ENCODE results near the gene HACE1. TPM values are rescaled to one million over a fixed set of nuclear protein-coding genes. Genes with fewer than 3 reads are reported as not detected.
A peak's percentile ranks its signal among the peaks of the same experiment; 100 is the strongest.
"Not testable (repeated sequence)": the region's sequence is repeated elsewhere in the genome, so short reads cannot be mapped to it uniquely, and the experiment has no call there.

The HACE1 gene
- total RNA-seq, 1 experiment from 2014 or later: 12.7 TPM

DNA sequence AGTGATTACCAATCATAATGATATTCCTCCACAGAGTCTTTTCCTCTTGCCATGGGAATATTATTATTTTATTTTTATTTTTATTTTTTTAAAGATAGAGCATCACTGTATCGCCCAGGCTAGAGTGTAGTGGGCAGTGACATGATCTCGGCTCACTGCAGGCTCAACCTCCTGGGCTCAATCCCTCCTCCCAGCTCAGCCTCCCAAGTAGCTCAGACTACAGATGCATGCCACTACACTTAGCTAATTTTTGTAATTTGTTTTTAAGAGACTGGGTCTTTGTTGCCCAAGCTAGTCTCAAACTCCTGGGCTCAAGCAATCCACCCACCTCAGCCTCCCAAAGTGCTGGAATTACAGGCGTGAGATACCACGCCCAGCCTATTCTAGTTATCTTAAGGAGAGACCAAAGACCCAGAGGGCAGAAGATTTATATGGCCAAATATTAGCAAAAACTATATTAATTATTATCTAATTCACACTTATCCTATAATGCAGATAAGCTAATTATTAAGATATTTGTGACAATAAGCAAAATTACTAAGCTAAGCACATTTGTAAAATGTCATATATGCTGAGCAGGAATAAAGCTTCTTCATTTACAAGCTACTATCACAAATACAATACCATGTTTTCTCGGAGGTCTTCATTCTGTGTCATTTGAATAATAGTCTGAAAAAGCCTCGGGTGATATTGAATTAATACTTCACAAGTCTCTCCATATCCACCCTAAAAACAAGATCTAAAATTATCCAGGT lies 63.5 kb downstream of the HACE1 start:
- Histone ChIP-seq H3K36me3 (replicated peaks; ENCODE audit: control insufficient read depth, insufficient read depth, low read length) (0 out of 2 replicates have a peak, but pooled peaks cover under 1% of the 10 kb centered on the region), H3K4me3 (ENCODE audit: insufficient read depth, low read depth, low read length) (no peak overlapping the region), H3K27me3 (ENCODE audit: control insufficient read depth, insufficient read depth, low read length) (no peaks in the 10 kb centered on the region)
- no peak for DNase-seq

DNA sequence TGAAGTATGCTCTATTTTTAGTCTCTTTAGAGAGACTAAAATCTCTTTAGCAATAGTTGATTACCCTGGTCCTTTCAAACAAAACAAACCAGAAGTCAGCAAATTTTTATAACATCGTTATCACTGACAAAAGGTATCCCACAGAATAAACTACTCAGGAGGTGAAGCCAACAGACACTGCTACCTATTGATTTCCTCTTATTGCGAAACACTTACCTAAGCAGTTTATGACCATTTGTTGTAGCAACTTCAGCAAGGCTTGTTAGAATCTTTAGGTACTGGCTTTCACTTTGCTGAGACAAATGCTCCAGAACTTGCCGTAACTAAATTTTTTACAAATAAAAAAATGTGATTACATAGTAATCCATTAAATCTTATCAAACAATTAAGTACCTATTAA lies 64.4 kb downstream of the HACE1 start:
- Histone ChIP-seq H3K4me3 (ENCODE audit: insufficient read depth, low read depth, low read length) (no peak overlapping the region), H3K27me3 (ENCODE audit: control insufficient read depth, insufficient read depth, low read length) (no peaks in the 10 kb centered on the region), H3K36me3 (replicated peaks; ENCODE audit: control insufficient read depth, insufficient read depth, low read length) (0 out of 2 replicates have a peak, but pooled peaks cover 1% of the 10 kb centered on the region)
- DNase-seq: no peak

DNA sequence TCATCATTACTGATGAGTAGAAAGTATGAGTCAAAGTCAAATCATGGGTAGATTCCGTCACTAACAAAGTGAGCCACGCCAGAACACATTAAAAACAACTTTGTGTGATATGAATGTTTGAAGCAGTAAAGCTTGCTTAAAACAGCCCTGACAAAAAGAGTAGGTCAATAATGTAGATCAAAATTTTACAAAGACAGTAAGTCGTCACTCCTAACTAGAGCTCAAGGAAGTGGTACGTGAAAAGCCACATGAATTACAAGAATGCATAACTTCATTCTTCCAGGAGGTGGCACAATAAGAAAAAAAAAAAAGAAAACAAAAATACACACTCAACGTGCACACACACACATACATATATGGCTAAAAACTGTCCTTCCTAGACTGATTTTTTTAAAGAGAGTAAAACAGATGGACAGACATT lies 69.9 kb downstream of the HACE1 start:
- H3K4me3 ChIP-seq (ENCODE audit: insufficient read depth, low read depth, low read length): no peak overlapping the region
- no peaks in the 10 kb centered on the region for H3K27me3 ChIP-seq (ENCODE audit: control insufficient read depth, insufficient read depth, low read length)
- peak; percentile 7 for DNase-seq
- H3K36me3 ChIP-seq (replicated peaks; ENCODE audit: control insufficient read depth, insufficient read depth, low read length): peaks cover 1% of the 10 kb centered on the region; the same call in 1 of the 2 replicates

DNA sequence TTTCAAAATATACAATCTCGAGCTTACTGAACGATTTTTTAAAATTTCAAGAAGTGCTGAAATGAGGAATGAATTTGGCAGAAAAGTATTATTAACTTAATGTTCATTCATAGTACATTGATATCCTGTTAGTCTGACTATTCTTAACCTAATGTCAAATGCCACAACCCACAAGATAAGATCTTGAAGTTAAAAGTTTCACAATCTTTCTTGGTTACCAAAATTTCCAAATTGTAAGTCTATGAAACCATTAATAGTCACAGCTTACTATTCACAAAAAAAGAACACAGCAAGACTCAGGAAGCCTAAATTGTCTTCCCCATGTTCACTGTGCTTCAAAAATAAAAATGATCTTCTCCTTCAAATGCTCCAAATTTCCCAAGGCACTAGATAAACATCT lies 71.3 kb downstream of the HACE1 start:
- no peak for DNase-seq
- H3K27me3 ChIP-seq (ENCODE audit: control insufficient read depth, insufficient read depth, low read length): no peaks in the 10 kb centered on the region
- peaks cover 1% of the 10 kb centered on the region; the same call in 1 of the 2 replicates for H3K36me3 ChIP-seq (replicated peaks; ENCODE audit: control insufficient read depth, insufficient read depth, low read length)
- no peak overlapping the region for H3K4me3 ChIP-seq (ENCODE audit: insufficient read depth, low read depth, low read length)

DNA sequence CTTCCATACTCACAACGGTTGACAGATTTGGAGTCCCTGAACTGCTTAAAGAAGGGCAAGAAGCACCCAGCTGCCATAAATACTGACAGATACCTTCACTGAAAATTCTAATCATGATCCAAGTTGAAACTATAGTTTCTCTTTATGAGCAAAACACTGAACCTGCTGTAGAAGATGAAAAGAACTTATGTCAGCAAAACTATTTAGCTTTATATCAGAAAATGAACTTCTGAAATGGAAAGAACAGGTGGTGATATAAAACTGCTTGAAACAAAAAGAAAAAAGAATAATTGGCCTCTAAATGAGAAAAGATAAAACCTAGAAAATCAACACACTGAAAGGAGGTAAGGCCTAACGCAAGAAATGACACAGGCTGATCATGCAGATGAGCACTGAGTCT lies 72.4 kb downstream of the HACE1 start:
- Histone ChIP-seq H3K27me3 (ENCODE audit: control insufficient read depth, insufficient read depth, low read length) (no peaks in the 10 kb centered on the region), H3K36me3 (replicated peaks; ENCODE audit: control insufficient read depth, insufficient read depth, low read length) (peaks cover 1% of the 10 kb centered on the region; the same call in 1 of the 2 replicates), H3K4me3 (ENCODE audit: insufficient read depth, low read depth, low read length) (no peak overlapping the region)
- no peak for DNase-seq

DNA sequence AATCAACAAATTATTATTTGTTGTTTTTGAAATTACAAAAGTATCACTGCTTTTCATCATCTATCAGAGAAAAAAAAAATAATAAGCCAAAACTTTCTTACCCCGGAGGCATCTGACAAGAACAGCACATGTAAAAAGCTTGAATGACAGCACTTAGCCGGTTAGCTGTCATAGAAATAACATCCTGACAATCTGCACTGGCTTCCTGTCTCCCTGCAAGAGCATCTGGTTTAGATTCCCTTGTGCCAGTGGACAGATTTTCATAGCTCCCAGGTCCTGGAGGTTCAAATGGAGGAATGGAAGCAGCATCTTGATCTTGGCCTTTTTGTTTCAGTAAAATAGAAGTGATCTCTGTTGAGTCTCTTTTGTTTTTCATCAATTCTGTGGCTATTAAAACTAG lies 74.8 kb downstream of the HACE1 start:
- no peak for DNase-seq
- Histone ChIP-seq H3K4me3 (ENCODE audit: insufficient read depth, low read depth, low read length) (no peak overlapping the region), H3K36me3 (replicated peaks; ENCODE audit: control insufficient read depth, insufficient read depth, low read length) (no peaks in the 10 kb centered on the region; the same call in 1 of the 2 replicates), H3K27me3 (ENCODE audit: control insufficient read depth, insufficient read depth, low read length) (no peaks in the 10 kb centered on the region)

DNA sequence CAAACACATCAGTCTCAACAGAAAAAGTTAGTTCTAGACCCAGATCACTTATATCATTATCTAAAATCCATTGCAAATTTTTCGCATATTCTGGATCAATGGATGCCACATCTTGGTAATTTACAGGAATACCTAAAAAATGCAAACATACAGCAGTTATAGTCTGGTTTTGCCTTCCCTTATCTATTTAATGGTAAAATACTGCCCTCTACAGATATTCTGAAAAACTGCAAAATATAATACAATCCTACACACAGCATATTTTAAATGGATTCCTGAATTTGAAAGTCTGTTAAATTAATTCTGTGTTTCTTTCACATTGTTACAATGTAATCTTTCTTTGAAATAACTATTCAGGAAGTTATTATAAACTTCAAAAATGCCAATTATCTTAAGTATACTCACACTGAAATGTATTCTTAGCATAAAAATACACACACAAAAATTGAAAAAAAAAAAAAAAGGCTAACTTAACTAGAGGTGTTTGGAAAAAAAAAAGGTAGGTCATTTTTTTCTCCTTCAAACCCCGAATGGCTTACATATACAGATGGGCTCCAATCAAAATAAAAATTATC lies 88.4 kb downstream of the HACE1 start:
- Histone ChIP-seq H3K36me3 (replicated peaks; ENCODE audit: control insufficient read depth, insufficient read depth, low read length) (no peaks in the 10 kb centered on the region), H3K27me3 (ENCODE audit: control insufficient read depth, insufficient read depth, low read length) (no peaks in the 10 kb centered on the region), H3K4me3 (ENCODE audit: insufficient read depth, low read depth, low read length) (no peak overlapping the region)
- no peak for DNase-seq

DNA sequence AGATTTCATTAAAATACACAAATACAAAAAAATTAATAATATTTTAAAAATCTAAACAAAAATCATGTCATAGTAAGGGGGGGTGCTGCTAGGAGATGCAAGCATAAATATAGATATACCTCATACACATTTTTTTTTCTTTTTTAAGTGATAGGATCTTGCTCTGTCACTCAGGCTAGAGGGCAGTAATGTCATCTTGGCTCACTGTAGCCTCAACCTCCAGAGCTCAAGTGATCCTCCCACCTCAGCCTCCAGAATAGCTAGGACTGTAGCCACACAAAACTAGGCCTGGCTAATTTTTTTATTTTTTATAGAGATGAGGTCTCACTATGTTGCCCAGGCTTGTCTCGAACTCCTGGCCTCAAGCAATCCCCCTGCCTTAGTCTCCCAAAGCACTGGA lies 90.8 kb downstream of the HACE1 start:
- H3K36me3 ChIP-seq (replicated peaks; ENCODE audit: control insufficient read depth, insufficient read depth, low read length): 0 out of 2 replicates have a peak, but pooled peaks cover 1% of the 10 kb centered on the region
- no peaks in the 10 kb centered on the region for H3K27me3 ChIP-seq (ENCODE audit: control insufficient read depth, insufficient read depth, low read length)
- no peak overlapping the region for H3K4me3 ChIP-seq (ENCODE audit: insufficient read depth, low read depth, low read length)
- no peak for DNase-seq

DNA sequence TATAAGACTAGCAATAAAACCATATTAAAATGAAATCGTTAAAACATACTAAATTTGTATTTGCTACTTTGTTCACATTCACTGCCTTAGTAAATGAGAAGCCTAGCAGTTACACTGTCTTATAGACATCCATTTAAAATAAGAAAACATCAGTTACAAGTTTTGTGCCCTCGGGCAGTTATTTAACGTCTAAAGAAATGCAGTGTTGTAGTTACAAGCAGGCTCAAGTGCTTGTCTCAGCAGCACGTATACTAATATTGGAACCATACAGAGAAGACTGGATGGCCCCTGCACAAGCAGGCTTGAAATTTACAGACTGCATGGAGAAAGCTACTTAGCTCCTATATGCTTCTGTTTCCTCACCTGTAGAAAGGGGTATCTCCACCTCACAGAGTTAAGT lies 93.1 kb downstream of the HACE1 start:
- no peaks in the 10 kb centered on the region for H3K27me3 ChIP-seq (ENCODE audit: control insufficient read depth, insufficient read depth, low read length)
- H3K4me3 ChIP-seq (ENCODE audit: insufficient read depth, low read depth, low read length): no peak overlapping the region
- 0 out of 2 replicates have a peak, but pooled peaks cover 1% of the 10 kb centered on the region for H3K36me3 ChIP-seq (replicated peaks; ENCODE audit: control insufficient read depth, insufficient read depth, low read length)
- DNase-seq: no peak

DNA sequence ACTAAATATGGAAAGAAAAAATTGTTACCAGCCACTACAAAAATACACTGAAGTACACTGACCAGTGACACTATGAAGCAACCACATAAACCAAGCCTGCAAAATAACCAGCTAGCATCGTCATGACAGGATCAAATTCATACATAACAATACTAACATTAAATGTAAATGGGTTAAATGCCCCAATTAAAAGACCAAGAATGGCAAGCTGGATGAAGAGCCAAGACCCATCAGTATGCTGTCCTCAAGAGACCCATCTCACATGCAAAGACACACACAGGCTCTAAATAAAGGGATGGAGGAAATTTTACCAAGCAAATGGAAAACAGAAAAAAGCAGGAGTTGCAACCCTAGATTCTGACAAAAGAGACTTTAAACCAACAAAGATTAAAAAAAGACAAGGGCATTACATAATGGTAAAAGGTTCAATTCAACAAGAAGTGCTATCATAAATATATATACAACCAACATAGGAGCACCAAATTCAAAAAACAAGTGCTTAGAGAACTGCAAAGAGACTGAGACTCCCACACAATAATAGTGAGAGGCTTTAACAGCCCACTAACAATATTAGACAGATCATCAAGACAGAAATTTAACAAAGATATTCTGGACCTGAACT lies 104.8 kb downstream of the HACE1 start:
- no peaks in the 10 kb centered on the region; the same call in 1 of the 2 replicates for H3K36me3 ChIP-seq (replicated peaks; ENCODE audit: control insufficient read depth, insufficient read depth, low read length)
- DNase-seq: no peak
- no peak overlapping the region for H3K4me3 ChIP-seq (ENCODE audit: insufficient read depth, low read depth, low read length)
- no peaks in the 10 kb centered on the region for H3K27me3 ChIP-seq (ENCODE audit: control insufficient read depth, insufficient read depth, low read length)

DNA sequence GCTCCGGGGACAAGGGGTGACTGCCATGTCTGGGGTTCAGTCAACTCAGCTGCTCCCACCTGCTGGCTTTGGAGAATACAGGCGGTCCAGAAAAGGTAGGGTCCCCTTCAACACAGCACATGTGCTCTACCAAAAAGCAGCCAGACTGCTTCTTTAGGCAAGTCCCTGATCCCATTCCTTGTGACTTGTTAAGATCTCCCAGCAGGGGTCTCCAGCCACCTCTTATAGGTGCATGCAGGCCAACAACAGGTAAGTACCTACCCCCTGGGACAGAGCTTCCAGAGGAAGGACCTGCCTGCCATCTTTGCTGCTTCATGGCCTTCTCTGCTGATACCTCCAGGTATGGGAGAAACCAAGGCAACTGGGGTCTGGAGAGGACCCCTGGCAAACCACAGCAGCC lies 106.5 kb downstream of the HACE1 start:
- Histone ChIP-seq H3K4me3 (ENCODE audit: insufficient read depth, low read depth, low read length) (no peak overlapping the region), H3K36me3 (replicated peaks; ENCODE audit: control insufficient read depth, insufficient read depth, low read length) (no peaks in the 10 kb centered on the region; the same call in 1 of the 2 replicates), H3K27me3 (ENCODE audit: control insufficient read depth, insufficient read depth, low read length) (no peaks in the 10 kb centered on the region)
- DNase-seq: no peak

DNA sequence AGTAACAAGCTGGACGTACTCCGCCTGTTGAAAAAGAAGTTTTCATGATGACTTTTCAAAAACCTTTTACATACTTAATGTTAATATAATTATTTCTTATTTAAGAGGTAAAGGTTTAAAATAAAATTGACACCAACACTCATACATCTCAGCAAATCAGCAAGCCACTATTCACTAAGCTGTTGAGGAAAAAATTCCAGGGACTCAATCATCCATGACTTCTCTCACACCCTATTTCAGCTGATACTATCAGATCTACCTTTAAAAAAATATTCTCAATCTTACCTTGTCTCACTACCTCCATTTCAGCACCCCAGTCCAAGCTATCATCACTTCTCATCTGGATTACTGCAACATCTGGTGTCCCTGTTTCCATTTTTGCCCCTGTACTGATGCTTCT lies 109.3 kb downstream of the HACE1 start:
- Histone ChIP-seq H3K27me3 (ENCODE audit: control insufficient read depth, insufficient read depth, low read length) (no peaks in the 10 kb centered on the region), H3K4me3 (ENCODE audit: insufficient read depth, low read depth, low read length) (no peak overlapping the region), H3K36me3 (replicated peaks; ENCODE audit: control insufficient read depth, insufficient read depth, low read length) (0 out of 2 replicates have a peak, but pooled peaks cover 1% of the 10 kb centered on the region)
- no peak for DNase-seq

DNA sequence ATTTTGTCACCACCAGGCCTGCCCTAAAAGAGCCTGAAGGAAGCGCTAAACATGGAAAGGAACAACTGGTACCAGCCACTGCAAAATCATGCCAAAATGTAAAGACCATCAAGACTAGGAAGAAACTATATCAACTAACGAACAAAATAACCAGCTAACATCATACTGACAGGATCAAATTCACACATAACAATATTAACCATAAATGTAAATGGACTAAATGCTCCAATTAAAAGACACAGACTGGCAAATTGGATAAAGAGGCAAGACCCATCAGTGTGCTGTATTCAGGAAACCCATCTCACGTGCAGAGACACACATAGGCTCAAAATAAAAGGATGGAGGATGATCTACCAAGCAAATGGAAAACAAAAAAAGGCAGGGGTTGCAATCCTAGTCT lies 120.6 kb downstream of the HACE1 start:
- H3K36me3 ChIP-seq (replicated peaks; ENCODE audit: control insufficient read depth, insufficient read depth, low read length); DNase-seq; H3K4me3 ChIP-seq (ENCODE audit: insufficient read depth, low read depth, low read length); H3K27me3 ChIP-seq (ENCODE audit: control insufficient read depth, insufficient read depth, low read length): not testable (repeated sequence)

DNA sequence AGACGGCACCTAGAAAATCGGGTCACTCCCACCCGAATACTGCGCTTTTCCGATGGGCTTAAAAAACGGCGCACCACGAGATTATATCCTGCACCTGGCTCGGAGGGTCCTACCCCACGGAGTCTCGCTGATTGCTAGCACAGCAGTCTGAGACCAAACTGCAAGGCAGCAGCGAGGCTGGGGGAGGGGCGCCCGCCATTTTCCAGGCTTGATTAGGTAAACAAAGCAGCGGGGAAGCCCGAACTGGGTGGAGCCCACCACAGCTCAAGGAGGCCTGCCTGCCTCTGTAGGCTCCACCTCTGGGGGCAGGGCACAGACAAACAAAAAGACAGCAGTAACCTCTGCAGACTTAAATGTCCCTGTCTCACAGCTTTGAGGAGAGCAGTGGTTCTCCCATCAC lies 122.2 kb downstream of the HACE1 start:
- H3K4me3 ChIP-seq (ENCODE audit: insufficient read depth, low read depth, low read length): peak overlapping the region; percentile 12; the same call in 1 of the 2 replicates
- not testable (repeated sequence) for H3K27me3 ChIP-seq (ENCODE audit: control insufficient read depth, insufficient read depth, low read length); H3K36me3 ChIP-seq (replicated peaks; ENCODE audit: control insufficient read depth, insufficient read depth, low read length); DNase-seq

DNA sequence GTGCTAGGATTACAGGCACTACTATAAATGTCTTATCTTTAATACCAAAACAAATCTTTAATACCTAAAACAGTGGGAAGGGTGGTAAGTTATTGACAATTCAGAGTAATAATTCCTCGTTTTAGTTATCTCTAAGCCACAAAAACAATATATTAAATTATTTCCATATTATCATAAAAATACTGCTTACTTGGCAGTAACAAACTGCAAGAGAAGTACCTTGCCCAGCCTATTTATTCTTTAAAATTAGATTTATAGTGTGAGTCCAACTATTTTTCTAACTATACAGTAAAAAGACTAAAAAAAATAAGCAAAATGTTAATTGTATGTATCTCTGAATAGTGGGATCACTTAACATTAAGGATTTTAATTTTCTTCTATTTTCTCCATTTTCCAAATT lies 123.2 kb downstream of the HACE1 start:
- H3K4me3 ChIP-seq (ENCODE audit: insufficient read depth, low read depth, low read length): no peak overlapping the region
- DNase-seq: no peak

More for the DNA sequence above, 123.2 kb downstream of the HACE1 start:
- Histone ChIP-seq H3K27me3 (ENCODE audit: control insufficient read depth, insufficient read depth, low read length) (no peaks in the 10 kb centered on the region), H3K36me3 (replicated peaks; ENCODE audit: control insufficient read depth, insufficient read depth, low read length) (no peaks in the 10 kb centered on the region)

Data from H7 (cell line).